ENCODE results near the gene TADA2B. TPM values are rescaled to one million over a fixed set of nuclear protein-coding genes. Genes with fewer than 3 reads are reported as not detected.

The TADA2B gene
- total and polyA plus RNA-seq, 9 of the 15 experiments (the other 6 are each of a cell fraction or from before 2014, with no cell fraction given), result 0.55 to 12.2 (median 7.5) TPM

DNA sequence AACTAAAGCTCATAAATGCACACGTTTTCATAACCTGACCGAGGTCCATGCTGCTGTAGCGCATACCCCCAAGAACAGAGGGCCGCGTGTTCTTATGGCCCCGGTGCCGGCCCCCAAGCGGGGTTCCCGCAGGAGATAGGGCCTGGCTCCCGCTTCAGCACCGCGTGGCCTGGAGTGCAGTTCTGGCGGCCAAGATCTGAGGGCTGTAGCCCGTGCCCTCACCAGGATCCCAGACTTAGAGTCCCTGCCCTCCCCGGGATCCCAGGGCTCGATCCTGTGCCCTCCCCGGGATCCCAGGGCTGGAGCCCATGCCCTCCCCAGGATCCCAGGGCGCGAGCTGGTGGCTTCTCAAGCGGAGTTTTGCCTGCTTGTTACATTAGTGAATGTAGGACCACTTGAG lies 25.7 kb downstream of the TADA2B start (continued):
- TF ChIP-seq ARID2 (IDR thresholded peaks at IDR 0.05) (no peak), EP400 (IDR thresholded peaks at IDR 0.05) (0 out of 2 replicates have a peak, but pooled peaks have one; percentile 34), DDX20 (tag; IDR thresholded peaks at IDR 0.05; ENCODE audit: low read depth) (no peak), ZNF263 (CRISPR knock-in tag; IDR thresholded peaks at IDR 0.05; ENCODE audit: borderline replicate concordance) (no peak), YY1 (IDR thresholded peaks at IDR 0.05; ENCODE audit: borderline replicate concordance in 1 of 3, control insufficient read depth in 1 of 3, extremely low read depth in 1 of 3, insufficient read depth in 3 of 3, insufficient read length in 1 of 3, insufficient replicate concordance in 2 of 3, low read depth in 1 of 3, low read length in 2 of 3) (peak in 1 of 3 experiments; percentile 20), CBX1 (IDR thresholded peaks at IDR 0.05; ENCODE audit: low read depth) (no peak), RAD21 (CRISPR knock-in tag; conservative IDR thresholded peaks at IDR 0.05 in 1 of 2, IDR thresholded peaks at IDR 0.05 in 1 of 2) (no peak), TGIF2 (CRISPR knock-in tag; IDR thresholded peaks at IDR 0.05) (no peak), MTA1 (IDR thresholded peaks at IDR 0.05; ENCODE audit: borderline replicate concordance) (no peak), FOXJ2 (tag; IDR thresholded peaks at IDR 0.05) (no peak), RNF2 (IDR thresholded peaks at IDR 0.05) (no peak), BRD4 (IDR thresholded peaks at IDR 0.05) (no peak), DIDO1 (tag; IDR thresholded peaks at IDR 0.05; ENCODE audit: low read depth) (no peak), L3MBTL2 (IDR thresholded peaks at IDR 0.05) (peak; percentile 46)
- TF ChIP-seq, protein P1, sequence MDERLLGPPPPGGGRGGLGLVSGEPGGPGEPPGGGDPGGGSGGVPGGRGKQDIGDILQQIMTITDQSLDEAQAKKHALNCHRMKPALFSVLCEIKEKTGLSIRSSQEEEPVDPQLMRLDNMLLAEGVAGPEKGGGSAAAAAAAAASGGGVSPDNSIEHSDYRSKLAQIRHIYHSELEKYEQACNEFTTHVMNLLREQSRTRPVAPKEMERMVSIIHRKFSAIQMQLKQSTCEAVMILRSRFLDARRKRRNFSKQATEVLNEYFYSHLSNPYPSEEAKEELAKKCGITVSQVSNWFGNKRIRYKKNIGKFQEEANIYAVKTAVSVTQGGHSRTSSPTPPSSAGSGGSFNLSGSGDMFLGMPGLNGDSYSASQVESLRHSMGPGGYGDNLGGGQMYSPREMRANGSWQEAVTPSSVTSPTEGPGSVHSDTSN (CRISPR knock-in tag; IDR thresholded peaks at IDR 0.05; ENCODE audit: low read depth), result no peak
- TF ChIP-seq, protein P1 (tag; conservative IDR thresholded peaks at IDR 0.05; ENCODE audit: low read depth), result no peak
- TF ChIP-seq, protein P2, sequence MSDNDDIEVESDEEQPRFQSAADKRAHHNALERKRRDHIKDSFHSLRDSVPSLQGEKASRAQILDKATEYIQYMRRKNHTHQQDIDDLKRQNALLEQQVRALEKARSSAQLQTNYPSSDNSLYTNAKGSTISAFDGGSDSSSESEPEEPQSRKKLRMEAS (CRISPR knock-in tag; IDR thresholded peaks at IDR 0.05), result peak; percentile 78
- TF ChIP-seq, protein P3, sequence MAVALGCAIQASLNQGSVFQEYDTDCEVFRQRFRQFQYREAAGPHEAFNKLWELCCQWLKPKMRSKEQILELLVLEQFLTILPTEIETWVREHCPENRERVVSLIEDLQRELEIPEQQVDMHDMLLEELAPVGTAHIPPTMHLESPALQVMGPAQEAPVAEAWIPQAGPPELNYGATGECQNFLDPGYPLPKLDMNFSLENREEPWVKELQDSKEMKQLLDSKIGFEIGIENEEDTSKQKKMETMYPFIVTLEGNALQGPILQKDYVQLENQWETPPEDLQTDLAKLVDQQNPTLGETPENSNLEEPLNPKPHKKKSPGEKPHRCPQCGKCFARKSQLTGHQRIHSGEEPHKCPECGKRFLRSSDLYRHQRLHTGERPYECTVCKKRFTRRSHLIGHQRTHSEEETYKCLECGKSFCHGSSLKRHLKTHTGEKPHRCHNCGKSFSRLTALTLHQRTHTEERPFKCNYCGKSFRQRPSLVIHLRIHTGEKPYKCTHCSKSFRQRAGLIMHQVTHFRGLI (CRISPR knock-in tag; IDR thresholded peaks at IDR 0.05), result no peak
- TF ChIP-seq, protein P4, sequence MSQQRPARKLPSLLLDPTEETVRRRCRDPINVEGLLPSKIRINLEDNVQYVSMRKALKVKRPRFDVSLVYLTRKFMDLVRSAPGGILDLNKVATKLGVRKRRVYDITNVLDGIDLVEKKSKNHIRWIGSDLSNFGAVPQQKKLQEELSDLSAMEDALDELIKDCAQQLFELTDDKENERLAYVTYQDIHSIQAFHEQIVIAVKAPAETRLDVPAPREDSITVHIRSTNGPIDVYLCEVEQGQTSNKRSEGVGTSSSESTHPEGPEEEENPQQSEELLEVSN (IDR thresholded peaks at IDR 0.05; ENCODE audit: borderline replicate concordance in 1 of 2, extremely low read depth in 1 of 2, insufficient read depth in 1 of 2, insufficient read length in 1 of 2, low read depth in 1 of 2, low read length in 1 of 2, poor library complexity in 1 of 2, severe bottlenecking in 1 of 2), result peak; percentile 80 to 95
- TF ChIP-seq, protein P5, sequence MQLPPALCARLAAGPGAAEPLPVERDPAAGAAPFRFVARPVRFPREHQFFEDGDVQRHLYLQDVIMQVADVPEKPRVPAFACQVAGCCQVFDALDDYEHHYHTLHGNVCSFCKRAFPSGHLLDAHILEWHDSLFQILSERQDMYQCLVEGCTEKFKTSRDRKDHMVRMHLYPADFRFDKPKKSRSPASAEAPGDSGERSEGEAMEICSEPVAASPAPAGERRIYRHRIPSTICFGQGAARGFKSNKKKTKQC (CRISPR knock-in tag; IDR thresholded peaks at IDR 0.05), result no peak

All from K562 (cell line).